ENCODE measurements around the gene ARPC1A. TPM values are rescaled to one million over a fixed set of nuclear protein-coding genes. Genes with fewer than 3 reads are reported as not detected.

Gene ARPC1A
- total RNA-seq, 3 donors from 2014 or later (not counting 1 experiment from before 2014, with no cell fraction given), result 38.1 to 48.1 (median 47.9) TPM

- H3K9me3 ChIP-seq (ENCODE audit: control insufficient read depth, insufficient read depth, low read length), result no peaks in the 10 kb centered on the region
- intact Hi-C loops (cut with micrococcal nuclease), result no loop called here
- H3K4me1 Mint-ChIP-seq, result peaks cover 36 to 62% of the 10 kb centered on the region in 2 donors
- TF ChIP-seq, protein P1, sequence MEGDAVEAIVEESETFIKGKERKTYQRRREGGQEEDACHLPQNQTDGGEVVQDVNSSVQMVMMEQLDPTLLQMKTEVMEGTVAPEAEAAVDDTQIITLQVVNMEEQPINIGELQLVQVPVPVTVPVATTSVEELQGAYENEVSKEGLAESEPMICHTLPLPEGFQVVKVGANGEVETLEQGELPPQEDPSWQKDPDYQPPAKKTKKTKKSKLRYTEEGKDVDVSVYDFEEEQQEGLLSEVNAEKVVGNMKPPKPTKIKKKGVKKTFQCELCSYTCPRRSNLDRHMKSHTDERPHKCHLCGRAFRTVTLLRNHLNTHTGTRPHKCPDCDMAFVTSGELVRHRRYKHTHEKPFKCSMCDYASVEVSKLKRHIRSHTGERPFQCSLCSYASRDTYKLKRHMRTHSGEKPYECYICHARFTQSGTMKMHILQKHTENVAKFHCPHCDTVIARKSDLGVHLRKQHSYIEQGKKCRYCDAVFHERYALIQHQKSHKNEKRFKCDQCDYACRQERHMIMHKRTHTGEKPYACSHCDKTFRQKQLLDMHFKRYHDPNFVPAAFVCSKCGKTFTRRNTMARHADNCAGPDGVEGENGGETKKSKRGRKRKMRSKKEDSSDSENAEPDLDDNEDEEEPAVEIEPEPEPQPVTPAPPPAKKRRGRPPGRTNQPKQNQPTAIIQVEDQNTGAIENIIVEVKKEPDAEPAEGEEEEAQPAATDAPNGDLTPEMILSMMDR (IDR thresholded peaks at IDR 0.05), result no peak
- H3K27me3 Mint-ChIP-seq (ENCODE audit: low read depth in 2 of 2), result no peaks in the 10 kb centered on the region
- no peaks in the 10 kb centered on the region for H3K36me3 Mint-ChIP-seq
- WGBS (ENCODE audit: insufficient coverage), result 87% methylated on average over 13 of the region's 13 CpGs
- H3K9me3 Mint-ChIP-seq, result no peaks in the 10 kb centered on the region
- H3K36me3 ChIP-seq (ENCODE audit: control insufficient read depth, insufficient read depth, low read length), result peaks cover 40% of the 10 kb centered on the region
- H3K27me3 ChIP-seq (ENCODE audit: control insufficient read depth, insufficient read depth, low read length), result no peaks in the 10 kb centered on the region
- H3K27ac Mint-ChIP-seq, result peak overlapping the region; percentile 84 to 97
- peak overlapping the region; percentile 24 for H3K27ac ChIP-seq (ENCODE audit: low read length)
- DNase-seq, result no peak
- peaks cover 67% of the 10 kb centered on the region for H3K4me1 ChIP-seq (ENCODE audit: control insufficient read depth, insufficient read depth, low read length)
- ATAC-seq, result no peak
- H3K4me3 ChIP-seq (ENCODE audit: low read length), result no peak overlapping the region
- no peak overlapping the region for H3K4me3 Mint-ChIP-seq
These were observed 58.2 kb downstream of the ARPC1A start for GRCh38 chr7:99383791-99384370.

- Mint-ChIP-seq H3K27me3 (ENCODE audit: low read depth in 2 of 2) (no peaks in the 10 kb centered on the region), H3K4me1 (peaks cover 30 to 56% of the 10 kb centered on the region in 2 donors), H3K4me3 (no peak overlapping the region), H3K9me3 (no peaks in the 10 kb centered on the region), H3K27ac (peak overlapping the region; percentile 84 to 97), H3K36me3 (no peaks in the 10 kb centered on the region)
- Histone ChIP-seq H3K36me3 (ENCODE audit: control insufficient read depth, insufficient read depth, low read length) (peaks cover 45% of the 10 kb centered on the region), H3K4me3 (ENCODE audit: low read length) (no peak overlapping the region), H3K4me1 (ENCODE audit: control insufficient read depth, insufficient read depth, low read length) (peaks cover 61% of the 10 kb centered on the region), H3K27ac (ENCODE audit: low read length) (peak overlapping the region; percentile 24), H3K27me3 (ENCODE audit: control insufficient read depth, insufficient read depth, low read length) (no peaks in the 10 kb centered on the region), H3K9me3 (ENCODE audit: control insufficient read depth, insufficient read depth, low read length) (no peaks in the 10 kb centered on the region)
- intact Hi-C loops (cut with micrococcal nuclease), result no loop called here
- DNase-seq (no peak), ATAC-seq (no peak)
- TF ChIP-seq, protein P1 (IDR thresholded peaks at IDR 0.05), result no peak
- 85% methylated on average over 4 of the region's 4 CpGs for WGBS (ENCODE audit: insufficient coverage)
These were observed 58.8 kb downstream of the ARPC1A start for GRCh38 chr7:99384523-99384922.

GRCh38 chr7:99385564-99385963 lies 59.9 kb downstream of the ARPC1A start:
- Mint-ChIP-seq H3K27ac (peak overlapping the region; percentile 84 to 97), H3K36me3 (no peaks in the 10 kb centered on the region), H3K9me3 (no peaks in the 10 kb centered on the region), H3K4me3 (no peak overlapping the region), H3K4me1 (peaks cover 19 to 45% of the 10 kb centered on the region in 2 donors), H3K27me3 (ENCODE audit: low read depth in 2 of 2) (no peaks in the 10 kb centered on the region)
- Histone ChIP-seq H3K9me3 (ENCODE audit: control insufficient read depth, insufficient read depth, low read length) (no peaks in the 10 kb centered on the region), H3K27ac (ENCODE audit: low read length) (peak overlapping the region; percentile 43), H3K27me3 (ENCODE audit: control insufficient read depth, insufficient read depth, low read length) (no peaks in the 10 kb centered on the region), H3K4me1 (ENCODE audit: control insufficient read depth, insufficient read depth, low read length) (peaks cover 51% of the 10 kb centered on the region), H3K4me3 (ENCODE audit: low read length) (no peak overlapping the region), H3K36me3 (ENCODE audit: control insufficient read depth, insufficient read depth, low read length) (peaks cover 55% of the 10 kb centered on the region)
- no peak for DNase-seq
- intact Hi-C loops (cut with micrococcal nuclease), result no loop called here
- 45% methylated on average over 8 of the region's 8 CpGs for WGBS (ENCODE audit: insufficient coverage)
- TF ChIP-seq, protein P1 (IDR thresholded peaks at IDR 0.05), result no peak
- ATAC-seq, result no peak
